Myocyte (in vitro differentiated cells): ENCODE results near the gene GLDN. TPM values are rescaled to one million over a fixed set of nuclear protein-coding genes. Genes with fewer than 3 reads are reported as not detected.
"Not testable (repeated sequence)": the region's sequence is repeated elsewhere in the genome, so short reads cannot be mapped to it uniquely, and the experiment has no call there.

ENCODE experiments used
- DNase-seq: peaks from one replicate; pipeline ENCODE4 v3.0.0-alpha.2; 2012; ENCODE audit warnings: low read depth
- total RNA-seq: library from RNA; depleted of rRNA; stranded (reverse); fragments of >200 nt; gene quantifications from 2 replicates; pipeline ENCODE4 v1.2.3, GENCODE V29; 2014

GLDN gene
- total RNA-seq, 1 donor from 2014 or later = 0.32 TPM

GRCh38 chr15:51386960-51387698 lies 45.7 kb downstream of the GLDN start:
- DNase-seq = no peak

- DNase-seq = no peak
These were observed 46.2 kb downstream of the GLDN start for GRCh38 chr15:51387699-51388041.

GRCh38 chr15:51388726-51389125 lies 47.3 kb downstream of the GLDN start:
- no peak for DNase-seq

GRCh38 chr15:51390241-51390965 lies 48.9 kb downstream of the GLDN start:
- no peak for DNase-seq

GRCh38 chr15:51390966-51391422 lies 49.5 kb downstream of the GLDN start:
- DNase-seq = no peak

GRCh38 chr15:51396921-51397320 lies 55.5 kb downstream of the GLDN start:
- no peak for DNase-seq

- DNase-seq = no peak
These were observed 57.2 kb downstream of the GLDN start for GRCh38 chr15:51398626-51399025.

- DNase-seq = no peak
These were observed 59.8 kb downstream of the GLDN start for GRCh38 chr15:51401051-51401780.

GRCh38 chr15:51401872-51402517 lies 60.5 kb downstream of the GLDN start:
- peak; percentile 59 for DNase-seq

- peak; percentile 53 for DNase-seq
These were observed 61.8 kb downstream of the GLDN start for GRCh38 chr15:51403072-51403878.

- no peak for DNase-seq
These were observed 62.7 kb downstream of the GLDN start for GRCh38 chr15:51403946-51404695.

- no peak for DNase-seq
These were observed 64.5 kb downstream of the GLDN start for GRCh38 chr15:51405693-51406523.

GRCh38 chr15:51414256-51414860 lies 72.9 kb downstream of the GLDN start:
- no peak for DNase-seq

- DNase-seq = no peak
These were observed 74.7 kb downstream of the GLDN start for GRCh38 chr15:51416129-51416528.

- not testable (repeated sequence) for DNase-seq
These were observed 81.6 kb downstream of the GLDN start for GRCh38 chr15:51423040-51423439.

- DNase-seq = no peak
These were observed 83.3 kb downstream of the GLDN start for GRCh38 chr15:51424780-51425179.

- DNase-seq = peak; percentile 30
These were observed 84.1 kb downstream of the GLDN start for GRCh38 chr15:51425517-51426040.

GRCh38 chr15:51438526-51438925 lies 97.1 kb downstream of the GLDN start:
- no peak for DNase-seq
